HG03108 (cell line): ENCODE measurements around the gene ENDOV.

ENCODE experiments used
- ATAC-seq: cut with Tn5 transposase; IDR thresholded peaks from one replicate; pipeline ENCODE4 v1.9.1; 2021; ENCODE audit warnings: moderate library complexity; ENCODE audit not compliant: unreplicated experiment

Gene ENDOV

GRCh38 chr17:80447790-80448189 is 32.8 kb downstream of the ENDOV start:
- ATAC-seq = no peak

DNA sequence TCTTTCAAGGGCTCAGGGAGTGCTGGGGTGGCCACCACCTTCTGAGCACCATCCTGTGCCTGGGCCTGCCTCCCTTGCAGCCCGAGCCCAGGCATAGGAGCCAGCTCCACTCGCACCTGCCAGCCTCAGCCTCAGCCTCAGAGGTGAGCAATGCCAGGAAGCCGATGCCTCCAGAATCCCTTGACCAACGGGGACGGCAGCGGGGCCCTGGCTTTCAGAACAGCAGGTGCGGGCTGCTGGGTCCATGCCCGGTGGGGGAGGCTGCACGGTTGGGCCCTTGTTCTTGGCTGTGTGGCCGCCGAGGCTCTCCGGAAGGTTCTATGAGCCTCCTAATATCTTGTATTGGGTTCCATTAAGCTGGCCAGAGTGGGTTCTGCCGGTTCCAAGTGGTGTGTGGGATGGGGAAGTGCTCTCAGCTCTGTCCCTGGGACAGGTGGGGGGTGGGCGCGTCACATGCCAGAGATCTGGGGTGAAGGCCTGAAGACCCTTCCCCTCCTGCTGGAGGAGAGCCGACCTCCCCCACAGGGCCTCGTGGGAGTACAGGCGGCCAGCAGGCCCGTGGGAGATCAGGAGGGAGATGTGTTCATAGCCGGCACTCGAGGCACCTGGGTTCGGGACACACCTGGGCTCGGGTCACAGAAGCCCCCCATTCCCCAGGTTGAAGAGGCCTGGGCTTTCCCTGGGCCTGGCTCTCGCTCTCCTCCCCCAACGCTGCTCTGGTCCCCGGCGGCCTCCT is 34.4 kb downstream of the ENDOV start:
- ATAC-seq = no peak

DNA sequence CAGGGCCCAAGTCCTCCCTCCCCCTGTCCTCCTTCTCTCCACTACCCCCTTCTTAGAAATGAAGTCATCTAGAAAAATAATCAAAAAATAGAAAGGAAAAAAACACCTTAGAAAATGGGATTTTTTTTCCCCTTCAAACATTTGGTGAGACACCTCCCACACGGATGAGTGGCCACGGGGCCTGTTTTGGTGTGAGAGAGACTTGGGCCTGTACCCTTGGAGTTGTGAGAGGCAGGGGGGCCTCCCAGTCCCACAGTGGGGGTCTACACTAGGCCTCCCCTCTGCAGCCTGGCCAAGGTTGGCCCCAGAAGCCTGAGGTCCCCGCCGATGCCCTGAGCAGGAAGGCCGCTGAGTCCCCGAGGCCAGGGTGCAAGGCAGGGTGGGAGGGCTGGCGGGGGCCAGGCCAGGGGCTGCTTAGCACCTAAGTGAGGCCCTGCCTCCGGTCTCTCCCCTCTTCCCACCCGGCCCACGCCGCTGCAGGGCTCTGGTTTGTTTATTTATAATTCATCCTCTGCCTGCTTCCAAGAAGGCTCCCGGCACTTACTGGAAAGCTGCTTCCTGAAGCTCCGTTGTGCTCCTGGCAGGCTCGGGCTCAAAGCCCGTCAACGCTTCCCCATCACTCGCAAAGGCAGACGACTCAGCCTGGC is 35.1 kb downstream of the ENDOV start:
- no peak for ATAC-seq

DNA sequence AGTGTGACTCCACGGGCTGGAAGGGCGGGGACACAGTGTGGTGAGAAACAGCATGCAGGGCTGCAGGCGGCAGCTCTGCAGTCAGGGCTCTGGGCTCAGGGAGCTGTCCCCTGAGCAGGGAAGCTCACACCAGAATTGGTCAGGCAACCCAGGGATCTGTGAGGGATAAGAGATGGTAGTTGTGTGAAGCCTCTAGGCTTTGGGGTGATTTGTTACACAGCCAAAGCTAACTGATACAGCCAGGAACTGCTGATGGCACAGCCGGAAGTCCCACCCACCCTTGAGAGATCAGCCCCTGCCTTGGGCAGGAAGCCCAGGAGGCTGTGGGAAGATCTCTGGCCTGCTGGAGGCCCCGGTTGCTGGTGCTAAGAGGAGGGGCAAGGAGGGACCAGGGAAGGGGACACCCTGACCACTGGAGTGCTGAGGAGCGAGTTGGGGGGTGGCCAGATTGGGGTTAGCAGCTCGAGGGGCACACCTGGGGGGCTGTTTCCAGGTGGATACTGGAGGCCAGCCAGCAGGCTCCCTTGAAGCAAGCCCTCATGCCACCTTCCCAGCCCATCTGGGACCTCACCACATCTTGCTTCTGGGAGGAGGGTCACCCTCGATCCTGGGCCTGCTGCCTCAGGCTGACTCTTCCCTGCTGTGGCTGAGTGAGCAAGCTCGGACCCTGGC is 36.3 kb downstream of the ENDOV start:
- no peak for ATAC-seq

GRCh38 chr17:80452173-80452915 is 37.4 kb downstream of the ENDOV start:
- no peak for ATAC-seq

DNA sequence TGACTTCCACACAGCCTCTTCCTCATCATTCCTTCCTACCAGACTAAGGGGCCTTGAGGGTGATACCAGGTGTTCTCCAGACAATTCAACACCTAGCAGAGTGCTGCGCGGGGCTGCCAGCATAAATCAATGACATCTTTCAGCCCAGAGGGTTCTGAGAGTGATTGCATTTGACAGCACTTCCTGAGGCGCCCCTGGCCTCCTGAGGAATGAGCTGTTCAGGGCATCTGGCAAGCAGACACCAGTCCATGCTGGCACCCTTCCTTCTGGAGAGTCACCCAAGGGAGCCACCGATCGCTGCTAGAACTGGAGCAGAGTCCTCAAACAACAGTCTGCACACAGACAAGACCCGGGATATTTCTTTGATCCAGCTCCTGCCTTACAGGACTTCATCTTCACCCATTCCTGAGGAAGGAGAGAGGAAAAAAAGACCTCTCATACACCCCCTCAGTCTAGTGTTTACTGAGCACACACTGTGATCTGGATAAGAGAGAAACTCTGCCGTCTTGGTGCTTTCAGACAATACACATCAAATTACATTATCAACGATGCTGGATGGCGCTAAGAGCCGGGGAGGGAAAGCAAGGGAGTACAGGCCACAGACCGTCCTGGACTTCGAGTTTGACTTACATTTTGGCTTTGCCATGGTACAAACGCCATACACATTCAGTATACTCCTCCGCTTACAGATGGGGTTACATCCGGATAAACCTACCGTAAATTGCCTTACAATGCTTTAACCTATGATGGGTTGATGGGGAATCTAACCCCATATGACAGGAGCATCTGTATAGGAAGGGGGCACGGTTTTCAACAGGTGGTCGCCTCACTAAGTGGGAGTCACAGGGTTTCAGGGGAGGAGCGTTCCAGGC is 38.4 kb downstream of the ENDOV start:
- no peak for ATAC-seq

- ATAC-seq = no peak
Measured at GRCh38 chr17:80453998-80454556, 39.1 kb downstream of the ENDOV start.

DNA sequence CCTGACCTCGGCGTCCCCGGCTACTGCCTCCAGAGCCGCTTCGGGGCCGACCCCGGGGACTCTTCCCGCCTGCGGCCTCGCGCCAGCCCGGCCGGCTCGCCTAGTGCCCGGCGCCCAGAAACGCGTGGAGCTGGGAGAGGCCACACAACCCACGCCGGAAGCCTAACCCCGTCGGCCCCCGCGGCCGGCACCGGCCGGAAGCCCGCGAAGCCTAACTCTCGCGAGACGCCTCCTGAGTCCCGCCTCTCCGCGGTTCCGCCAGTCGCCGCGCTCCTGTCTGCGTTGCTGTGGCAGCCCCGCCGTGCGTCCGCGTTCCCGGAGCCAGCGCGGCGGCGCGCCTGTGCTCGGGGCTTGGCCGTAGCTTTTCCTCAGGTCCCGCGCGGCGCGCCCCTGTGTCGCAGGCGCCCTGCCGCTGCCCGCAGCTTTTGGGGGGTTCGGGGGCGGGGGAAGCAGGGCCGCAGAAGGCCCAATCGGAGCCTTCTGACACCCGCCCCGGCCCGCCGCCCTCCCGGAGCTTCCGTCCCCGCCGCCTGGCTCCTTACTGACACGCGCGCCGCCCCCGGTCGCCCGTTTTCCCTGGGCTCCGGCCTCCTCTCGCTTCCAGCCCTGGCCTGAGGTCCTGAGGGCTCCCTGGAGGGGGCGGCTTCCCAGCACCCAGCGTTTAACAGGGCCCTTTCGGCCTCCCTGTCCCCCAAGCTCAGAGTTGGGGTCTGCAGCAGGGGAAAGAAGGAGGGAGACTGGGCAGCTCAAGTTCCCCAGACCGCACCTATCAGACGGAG is 39.8 kb downstream of the ENDOV start:
- ATAC-seq = peak; percentile 83

DNA sequence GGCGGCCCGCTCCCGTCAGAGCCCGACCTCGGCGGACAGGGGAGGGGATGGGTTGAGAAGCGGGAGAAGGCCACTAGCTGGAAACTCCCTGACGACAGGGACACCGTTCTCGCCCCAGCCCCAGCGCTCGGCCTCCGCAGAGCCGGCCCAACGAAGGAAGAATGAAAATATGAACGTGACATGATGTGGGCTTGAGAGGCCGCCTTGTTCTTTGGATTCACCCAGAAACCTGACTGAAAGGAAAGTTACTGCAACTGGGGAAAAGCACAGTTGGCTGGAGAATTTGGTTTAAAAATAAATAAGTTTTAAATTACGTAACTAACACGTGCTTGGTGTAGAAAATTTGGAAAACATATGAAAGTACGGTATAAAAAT is 40.4 kb downstream of the ENDOV start:
- peak; percentile 16 for ATAC-seq

- no peak for ATAC-seq
Measured at GRCh38 chr17:80455784-80456183, 40.8 kb downstream of the ENDOV start.

GRCh38 chr17:80456465-80457235 is 41.7 kb downstream of the ENDOV start:
- ATAC-seq = no peak

GRCh38 chr17:80457236-80457856 is 42.4 kb downstream of the ENDOV start:
- no peak for ATAC-seq

DNA sequence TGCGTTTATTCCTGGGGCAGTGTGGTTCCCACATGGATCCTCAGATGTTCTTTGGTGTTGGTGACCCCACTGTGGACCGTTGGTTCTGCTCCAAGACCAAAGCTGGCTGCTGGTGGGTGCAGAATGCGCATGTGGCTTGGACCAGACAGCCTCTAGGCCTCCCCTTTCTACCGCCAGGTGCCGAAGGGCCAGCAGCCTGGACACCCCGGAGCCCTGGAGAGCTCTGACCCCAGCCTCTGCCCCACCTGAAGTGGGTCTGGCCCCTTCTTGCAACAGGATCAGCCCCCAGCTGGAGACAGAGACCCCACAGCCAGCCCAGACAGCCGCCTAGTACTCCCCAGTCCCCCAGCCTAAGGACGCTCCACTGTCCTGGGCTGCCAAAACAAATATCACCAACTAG is 43.0 kb downstream of the ENDOV start:
- no peak for ATAC-seq

GRCh38 chr17:80459234-80459633 is 44.3 kb downstream of the ENDOV start:
- no peak for ATAC-seq

GRCh38 chr17:80460429-80460834 is 45.5 kb downstream of the ENDOV start:
- ATAC-seq = no peak

- no peak for ATAC-seq
Measured at GRCh38 chr17:80461528-80462160, 46.7 kb downstream of the ENDOV start.

- ATAC-seq = no peak
Measured at GRCh38 chr17:80463784-80464400, 48.9 kb downstream of the ENDOV start.
